Measurements from ENCODE around the gene TSHR.

The TSHR gene

DNA sequence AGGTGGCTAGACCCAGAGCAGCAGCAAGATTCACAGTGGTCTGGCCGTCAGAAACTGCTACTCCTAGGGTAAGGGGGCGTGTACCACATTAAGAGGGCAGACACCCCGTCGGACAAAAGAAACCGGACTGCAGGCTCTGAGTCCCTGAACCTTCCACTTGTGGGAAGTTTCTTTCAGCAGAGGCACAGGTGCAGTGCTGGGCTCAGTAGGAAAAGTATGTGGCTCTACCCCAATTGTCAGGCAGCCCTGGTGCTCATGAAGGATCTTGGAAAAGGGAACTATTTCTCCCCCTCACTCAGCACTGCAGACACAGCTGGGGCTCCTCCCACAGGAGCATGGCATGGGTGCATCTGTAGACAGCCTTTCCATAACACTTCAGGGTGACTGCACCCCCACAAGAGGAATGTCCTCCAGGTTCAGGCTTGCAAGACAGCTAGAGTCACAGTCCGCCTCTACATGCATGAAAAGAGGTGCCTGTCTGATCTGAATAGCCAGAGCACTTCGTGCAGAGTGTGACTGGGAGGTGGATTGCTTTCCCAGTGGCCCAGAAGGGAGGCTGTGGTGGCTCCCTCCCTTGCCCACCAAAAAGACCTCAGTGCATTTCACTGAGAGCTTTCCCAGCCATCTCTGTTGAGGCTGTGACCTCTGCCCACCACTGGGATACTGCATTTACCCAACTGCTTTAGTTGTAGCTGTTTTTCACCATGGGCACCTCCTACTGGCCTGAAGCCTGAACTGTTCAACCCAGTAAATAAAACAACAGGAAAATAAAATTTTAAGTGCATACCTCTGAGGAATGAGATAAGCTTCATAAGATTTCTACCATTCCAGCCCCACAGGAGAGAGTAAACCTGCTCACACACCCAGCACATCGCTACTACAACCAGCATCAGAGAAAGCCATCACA lies 28.1 kb upstream of the TSHR start:
- H3K27ac ChIP-seq: no peak overlapping the region
- no peak overlapping the region for H3K9ac ChIP-seq (ENCODE audit: insufficient read length)
- no peak overlapping the region for H3K4me3 ChIP-seq
- DNase-seq (ENCODE audit: low read depth, low spot score): no peak
- TF ChIP-seq EZH2 (IDR thresholded peaks at IDR 0.05) (no peak), FOXP2 (optimal IDR thresholded peaks at IDR 0.05; ENCODE audit: control extremely low read depth, extremely low read length, insufficient read depth) (no peak), POLR2AphosphoS5 (IDR thresholded peaks at IDR 0.05; ENCODE audit: borderline replicate concordance, low read depth, low read length) (no peak)
- no peaks in the 10 kb centered on the region for H3K9me3 ChIP-seq (ENCODE audit: low read depth, low read length)
- H3K36me3 ChIP-seq (ENCODE audit: insufficient read depth, low read length): no peaks in the 10 kb centered on the region

DNA sequence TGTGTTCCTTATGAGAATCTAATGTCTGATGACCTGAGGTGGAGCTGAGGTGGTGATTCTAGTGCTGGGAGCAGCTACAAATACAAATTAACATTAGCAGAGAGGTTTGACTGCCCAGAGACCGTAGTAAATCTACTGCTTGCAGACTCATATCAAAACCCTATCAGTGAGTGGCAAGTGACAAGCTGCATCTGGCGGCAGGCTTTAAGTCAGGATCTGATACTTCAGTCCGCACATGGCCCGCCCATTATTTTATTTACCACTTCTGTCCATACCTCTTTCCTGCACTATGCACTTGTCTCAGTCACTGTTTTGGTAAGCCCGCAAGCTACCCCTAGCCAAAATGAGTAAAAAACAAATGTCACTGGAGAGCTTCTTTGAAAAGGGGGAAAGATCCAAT lies 25.3 kb upstream of the TSHR start:
- DNase-seq (ENCODE audit: low read depth, low spot score): no peak
- TF ChIP-seq POLR2AphosphoS5 (IDR thresholded peaks at IDR 0.05; ENCODE audit: borderline replicate concordance, low read depth, low read length) (no peak), EZH2 (IDR thresholded peaks at IDR 0.05) (no peak), FOXP2 (optimal IDR thresholded peaks at IDR 0.05; ENCODE audit: control extremely low read depth, extremely low read length, insufficient read depth) (no peak)
- Histone ChIP-seq H3K4me3 (no peak overlapping the region), H3K9me3 (ENCODE audit: low read depth, low read length) (no peaks in the 10 kb centered on the region), H3K27ac (no peak overlapping the region), H3K36me3 (ENCODE audit: insufficient read depth, low read length) (no peaks in the 10 kb centered on the region), H3K9ac (ENCODE audit: insufficient read length) (no peak overlapping the region)

DNA sequence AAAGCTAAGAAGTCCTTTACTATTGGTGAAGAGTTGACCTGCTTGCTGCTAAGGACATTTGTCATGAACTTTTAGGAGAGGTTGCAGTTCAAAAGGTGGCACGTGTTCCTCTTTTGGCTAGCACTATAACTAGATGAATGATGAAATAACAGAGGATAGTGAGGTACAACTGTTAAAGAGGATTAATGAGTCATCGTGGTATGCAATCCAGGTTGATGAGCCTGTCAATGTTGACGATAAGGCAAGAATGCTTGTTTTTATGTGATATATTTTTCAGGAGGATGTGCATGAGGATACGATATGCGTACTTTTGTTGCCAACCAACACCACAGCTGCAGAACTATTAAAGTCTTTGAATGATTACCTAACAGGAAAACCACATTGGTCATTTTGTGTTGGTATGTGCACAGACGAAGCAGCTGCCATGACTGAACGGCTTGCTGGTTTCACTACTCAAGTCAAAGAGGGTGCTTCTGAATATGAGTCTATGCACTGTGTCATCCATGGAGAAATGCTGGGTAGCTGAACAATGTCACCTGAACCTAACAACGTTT lies 24.5 kb upstream of the TSHR start:
- Histone ChIP-seq H3K9me3 (ENCODE audit: low read depth, low read length) (no peaks in the 10 kb centered on the region), H3K4me3 (no peak overlapping the region), H3K36me3 (ENCODE audit: insufficient read depth, low read length) (no peaks in the 10 kb centered on the region), H3K27ac (no peak overlapping the region), H3K9ac (ENCODE audit: insufficient read length) (no peak overlapping the region)
- TF ChIP-seq FOXP2 (optimal IDR thresholded peaks at IDR 0.05; ENCODE audit: control extremely low read depth, extremely low read length, insufficient read depth) (no peak), EZH2 (IDR thresholded peaks at IDR 0.05) (no peak), POLR2AphosphoS5 (IDR thresholded peaks at IDR 0.05; ENCODE audit: borderline replicate concordance, low read depth, low read length) (no peak)
- no peak for DNase-seq (ENCODE audit: low read depth, low spot score)

DNA sequence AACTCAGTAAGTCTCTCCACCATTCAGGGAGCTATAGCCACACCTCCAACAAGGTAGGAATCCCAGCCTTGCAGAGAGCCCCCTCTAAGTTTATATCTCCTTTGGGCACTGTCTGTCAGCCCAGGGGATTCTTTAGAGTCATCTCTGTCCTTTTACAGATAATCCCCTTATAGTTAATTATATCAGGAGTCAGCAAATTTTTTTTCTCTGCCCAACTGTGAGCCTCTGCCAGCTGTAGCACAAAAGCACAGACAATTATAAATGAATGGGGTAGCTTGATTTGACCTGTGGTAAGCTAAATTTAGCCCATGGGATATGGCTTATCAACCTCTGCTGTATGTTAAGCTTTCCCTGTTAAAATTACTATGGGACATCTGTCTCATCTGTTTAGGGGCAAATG lies 22.1 kb upstream of the TSHR start:
- no peaks in the 10 kb centered on the region for H3K36me3 ChIP-seq (ENCODE audit: insufficient read depth, low read length)
- no peaks in the 10 kb centered on the region for H3K9me3 ChIP-seq (ENCODE audit: low read depth, low read length)
- H3K27ac ChIP-seq: no peak overlapping the region
- H3K9ac ChIP-seq (ENCODE audit: insufficient read length): no peak overlapping the region
- DNase-seq (ENCODE audit: low read depth, low spot score): no peak
- H3K4me3 ChIP-seq: no peak overlapping the region
- TF ChIP-seq POLR2AphosphoS5 (IDR thresholded peaks at IDR 0.05; ENCODE audit: borderline replicate concordance, low read depth, low read length) (no peak), FOXP2 (optimal IDR thresholded peaks at IDR 0.05; ENCODE audit: control extremely low read depth, extremely low read length, insufficient read depth) (no peak), EZH2 (IDR thresholded peaks at IDR 0.05) (no peak)

DNA sequence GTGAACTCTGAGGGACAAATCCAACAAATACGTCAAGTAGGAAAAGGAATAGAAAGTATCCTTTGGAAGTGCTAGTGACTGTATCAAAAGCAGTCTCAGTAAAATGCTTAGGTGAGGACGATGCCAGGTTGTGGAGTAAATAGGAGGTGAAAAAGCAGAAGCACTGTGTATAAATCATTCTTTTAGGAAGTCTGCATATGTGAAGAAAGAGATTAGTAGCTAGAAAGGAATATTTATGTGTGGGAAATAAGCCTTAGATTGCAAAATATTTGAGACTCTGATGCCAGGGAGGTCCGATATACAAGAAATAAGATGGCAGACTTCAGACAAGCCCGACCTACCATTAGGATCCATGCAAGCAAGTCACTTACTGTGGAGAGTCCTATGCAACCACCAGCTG lies 21.7 kb upstream of the TSHR start:
- TF ChIP-seq EZH2 (IDR thresholded peaks at IDR 0.05) (no peak), POLR2AphosphoS5 (IDR thresholded peaks at IDR 0.05; ENCODE audit: borderline replicate concordance, low read depth, low read length) (no peak), FOXP2 (optimal IDR thresholded peaks at IDR 0.05; ENCODE audit: control extremely low read depth, extremely low read length, insufficient read depth) (no peak)
- Histone ChIP-seq H3K36me3 (ENCODE audit: insufficient read depth, low read length) (no peaks in the 10 kb centered on the region), H3K27ac (no peak overlapping the region), H3K4me3 (no peak overlapping the region), H3K9ac (ENCODE audit: insufficient read length) (no peak overlapping the region), H3K9me3 (ENCODE audit: low read depth, low read length) (no peaks in the 10 kb centered on the region)
- no peak for DNase-seq (ENCODE audit: low read depth, low spot score)

DNA sequence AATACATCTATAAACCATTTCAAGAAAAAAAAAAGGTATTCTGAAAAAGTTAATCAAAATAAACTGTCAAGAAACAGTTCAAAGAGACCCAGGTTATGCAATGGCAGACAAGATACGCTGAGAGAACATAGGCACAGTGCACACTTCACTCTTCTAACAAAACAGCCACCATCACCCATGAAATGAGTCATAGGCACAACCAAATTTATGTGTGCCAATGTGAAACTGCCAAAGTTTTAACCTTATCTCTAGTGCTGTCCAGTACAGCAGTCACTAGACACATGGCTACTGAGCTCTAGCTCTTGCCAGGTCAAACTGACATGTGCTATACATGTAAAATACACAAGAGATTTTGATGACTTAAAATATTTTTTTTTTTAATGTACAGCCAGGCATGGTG lies 15.3 kb upstream of the TSHR start:
- Histone ChIP-seq H3K27ac (no peak overlapping the region), H3K4me3 (no peak overlapping the region), H3K36me3 (ENCODE audit: insufficient read depth, low read length) (no peaks in the 10 kb centered on the region), H3K9me3 (ENCODE audit: low read depth, low read length) (no peaks in the 10 kb centered on the region), H3K9ac (ENCODE audit: insufficient read length) (no peak overlapping the region)
- no peak for TF ChIP-seq EZH2 (IDR thresholded peaks at IDR 0.05)
- no peak for TF ChIP-seq POLR2AphosphoS5 (IDR thresholded peaks at IDR 0.05; ENCODE audit: borderline replicate concordance, low read depth, low read length)
- no peak for TF ChIP-seq FOXP2 (optimal IDR thresholded peaks at IDR 0.05; ENCODE audit: control extremely low read depth, extremely low read length, insufficient read depth)
- DNase-seq (ENCODE audit: low read depth, low spot score): no peak

DNA sequence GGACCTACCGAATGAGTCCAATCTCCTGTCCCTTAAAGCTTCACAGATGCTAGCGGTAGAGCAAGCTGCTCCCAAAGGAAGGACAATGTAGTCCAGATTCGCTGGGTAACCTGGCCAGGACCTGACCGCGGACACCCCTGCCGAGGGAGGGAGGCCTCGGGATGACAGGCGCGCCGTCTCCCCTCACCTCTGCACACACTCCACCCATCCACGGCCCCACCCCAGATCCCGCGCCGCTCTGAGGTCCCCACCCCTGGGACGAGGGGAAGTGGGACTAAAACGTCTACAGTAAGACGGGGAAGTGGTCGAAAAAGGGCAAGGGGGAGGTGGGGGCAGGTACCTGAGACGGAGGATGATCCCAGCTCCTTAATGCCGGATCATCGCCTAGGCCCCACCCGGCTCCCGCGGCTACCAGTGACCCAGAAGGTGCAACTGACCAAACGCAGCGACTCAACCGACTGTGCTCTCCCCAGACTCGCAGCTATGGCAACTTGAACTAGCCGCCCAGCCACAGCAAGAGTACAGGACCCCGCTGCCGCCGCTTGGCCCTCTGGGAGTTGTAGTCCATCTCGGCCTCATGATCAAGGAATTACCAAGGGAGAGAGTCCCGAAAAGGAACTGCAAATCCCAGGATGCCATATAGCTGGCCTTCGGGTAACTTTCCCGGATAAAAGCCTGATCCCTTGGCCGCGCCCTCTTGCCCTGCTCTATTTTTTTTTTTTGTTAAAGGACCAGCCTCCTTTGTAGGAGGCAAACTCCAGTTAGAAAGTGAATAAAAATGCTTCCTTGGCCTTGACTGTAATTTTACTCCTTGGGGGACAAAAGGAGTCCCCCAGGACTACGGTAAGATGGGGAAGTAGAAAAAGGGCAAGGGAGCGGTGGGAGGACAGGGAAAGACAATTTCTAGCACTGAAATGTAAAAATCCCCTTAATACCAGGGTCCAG lies 13.9 kb upstream of the TSHR start, which contains the start of gene CEP128:
CEP128 (minus strand) TSS at position 498 of the 945 bp plus-strand sequence.
- Histone ChIP-seq H3K4me3 (peak within 1 kb of the TSS; percentile 82), H3K27ac (no peak within 1 kb of the TSS), H3K36me3 (ENCODE audit: insufficient read depth, low read length) (no peaks in the 10 kb centered on the region), H3K9ac (ENCODE audit: insufficient read length) (peak within 1 kb of the TSS; percentile 75), H3K9me3 (ENCODE audit: low read depth, low read length) (no peaks in the 10 kb centered on the region)
- peak; percentile 76; the same call in 1 of the 2 replicates for TF ChIP-seq POLR2AphosphoS5 (IDR thresholded peaks at IDR 0.05; ENCODE audit: borderline replicate concordance, low read depth, low read length)
- no peak for TF ChIP-seq FOXP2 (optimal IDR thresholded peaks at IDR 0.05; ENCODE audit: control extremely low read depth, extremely low read length, insufficient read depth)
- DNase-seq (ENCODE audit: low read depth, low spot score): peak; percentile 84

DNA sequence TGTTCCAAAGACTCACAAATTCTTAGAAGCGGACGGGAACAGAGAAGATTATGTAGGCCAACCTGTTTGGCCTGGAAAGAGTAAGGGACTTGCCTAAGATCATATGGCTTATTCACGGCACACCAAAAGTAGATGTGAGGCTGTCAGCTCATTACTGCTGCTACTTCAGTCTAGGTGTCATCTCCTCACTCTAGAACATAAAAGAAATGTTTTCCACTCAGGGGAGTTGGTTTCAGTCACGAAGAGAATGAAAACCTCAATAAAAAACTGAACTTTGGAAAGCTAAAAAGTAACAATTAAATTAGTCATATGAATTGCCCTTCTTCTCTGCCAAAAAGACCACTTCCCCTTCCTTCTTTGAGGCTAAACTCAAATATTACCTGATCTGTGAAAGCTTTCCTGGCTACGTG lies 13.2 kb upstream of the TSHR start:
- peak overlapping the region; percentile 75 for H3K9ac ChIP-seq (ENCODE audit: insufficient read length)
- no peak for DNase-seq (ENCODE audit: low read depth, low spot score)
- H3K9me3 ChIP-seq (ENCODE audit: low read depth, low read length): no peaks in the 10 kb centered on the region
- H3K36me3 ChIP-seq (ENCODE audit: insufficient read depth, low read length): no peaks in the 10 kb centered on the region
- no peak overlapping the region for H3K27ac ChIP-seq
- peak overlapping the region; percentile 82 for H3K4me3 ChIP-seq
- TF ChIP-seq FOXP2 (optimal IDR thresholded peaks at IDR 0.05; ENCODE audit: control extremely low read depth, extremely low read length, insufficient read depth): no peak
- no peak for TF ChIP-seq EZH2 (IDR thresholded peaks at IDR 0.05)
- no peak for TF ChIP-seq POLR2AphosphoS5 (IDR thresholded peaks at IDR 0.05; ENCODE audit: borderline replicate concordance, low read depth, low read length)

All from SK-N-MC (cell line).